ENCODE results near the gene SETD7.
"Not testable (repeated sequence)": the region's sequence is repeated elsewhere in the genome, so short reads cannot be mapped to it uniquely, and the experiment has no call there.

The SETD7 gene

DNA sequence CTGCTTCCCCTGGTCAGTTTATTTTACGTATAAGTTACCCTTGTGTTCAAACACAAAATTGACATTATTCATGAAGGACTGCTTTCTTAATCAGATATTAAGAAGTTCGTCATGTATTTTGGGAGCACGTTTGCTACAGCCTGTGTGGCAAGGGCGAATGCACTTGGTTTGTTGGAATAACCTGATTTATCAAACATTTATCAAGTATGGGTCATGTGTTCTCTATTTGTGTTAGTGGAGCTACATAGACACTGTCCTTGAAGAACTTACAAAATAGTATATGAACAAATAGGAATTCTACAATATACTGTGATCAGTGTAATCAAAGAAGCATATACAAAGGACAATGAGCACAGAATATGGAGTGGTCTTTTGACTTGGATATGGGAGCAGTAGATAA, 79.7 kb downstream of the SETD7 start:
- peaks cover 17% of the 10 kb centered on the region for H3K4me1 ChIP-seq (ENCODE audit: control insufficient read depth, insufficient read depth, low read length)
- H3K9ac ChIP-seq (ENCODE audit: low read length), result no peak overlapping the region
- no peak overlapping the region for H3K4me3 ChIP-seq (ENCODE audit: low read length)
- DNase-seq (ENCODE audit: low read depth), result no peak
- peaks cover 6% of the 10 kb centered on the region for H3K9me3 ChIP-seq (ENCODE audit: control insufficient read depth, low read length)
- H3K36me3 ChIP-seq (ENCODE audit: control insufficient read depth, insufficient read depth, low read length, severe bottlenecking), result peaks cover 12% of the 10 kb centered on the region
- no peaks in the 10 kb centered on the region for H3K27me3 ChIP-seq (replicated peaks; ENCODE audit: control insufficient read depth, insufficient read depth, low read length)

DNA sequence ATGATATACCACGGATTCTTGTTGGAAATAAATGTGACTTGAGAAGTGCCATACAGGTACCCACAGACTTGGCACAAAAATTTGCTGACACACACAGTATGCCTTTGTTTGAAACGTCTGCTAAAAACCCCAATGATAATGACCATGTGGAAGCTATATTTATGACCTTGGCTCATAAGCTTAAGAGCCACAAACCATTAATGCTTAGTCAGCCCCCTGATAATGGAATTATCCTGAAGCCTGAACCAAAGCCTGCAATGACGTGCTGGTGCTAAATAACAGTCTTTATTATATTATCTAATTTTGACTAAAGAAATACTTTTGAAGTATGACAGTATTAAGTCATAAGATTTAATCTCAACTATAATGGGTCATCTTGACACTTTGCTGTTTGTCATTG, 83.2 kb downstream of the SETD7 start:
- no peak overlapping the region for H3K4me3 ChIP-seq (ENCODE audit: low read length)
- H3K27me3 ChIP-seq (replicated peaks; ENCODE audit: control insufficient read depth, insufficient read depth, low read length), result no peaks in the 10 kb centered on the region
- H3K9ac ChIP-seq (ENCODE audit: low read length), result no peak overlapping the region
- H3K9me3 ChIP-seq (ENCODE audit: control insufficient read depth, low read length), result peaks cover 13% of the 10 kb centered on the region
- no peak for DNase-seq (ENCODE audit: low read depth)
- peaks cover 12% of the 10 kb centered on the region for H3K36me3 ChIP-seq (ENCODE audit: control insufficient read depth, insufficient read depth, low read length, severe bottlenecking)
- H3K4me1 ChIP-seq (ENCODE audit: control insufficient read depth, insufficient read depth, low read length), result peaks cover 10% of the 10 kb centered on the region

GRCh38 chr4:139470997-139471665, 84.9 kb downstream of the SETD7 start:
- H3K9me3 ChIP-seq (ENCODE audit: control insufficient read depth, low read length), result peaks cover 13% of the 10 kb centered on the region
- H3K9ac ChIP-seq (ENCODE audit: low read length), result no peak overlapping the region
- no peaks in the 10 kb centered on the region for H3K4me1 ChIP-seq (ENCODE audit: control insufficient read depth, insufficient read depth, low read length)
- no peak overlapping the region for H3K4me3 ChIP-seq (ENCODE audit: low read length)
- peaks cover 12% of the 10 kb centered on the region for H3K36me3 ChIP-seq (ENCODE audit: control insufficient read depth, insufficient read depth, low read length, severe bottlenecking)
- H3K27me3 ChIP-seq (replicated peaks; ENCODE audit: control insufficient read depth, insufficient read depth, low read length), result no peaks in the 10 kb centered on the region
- no peak for DNase-seq (ENCODE audit: low read depth)

DNA sequence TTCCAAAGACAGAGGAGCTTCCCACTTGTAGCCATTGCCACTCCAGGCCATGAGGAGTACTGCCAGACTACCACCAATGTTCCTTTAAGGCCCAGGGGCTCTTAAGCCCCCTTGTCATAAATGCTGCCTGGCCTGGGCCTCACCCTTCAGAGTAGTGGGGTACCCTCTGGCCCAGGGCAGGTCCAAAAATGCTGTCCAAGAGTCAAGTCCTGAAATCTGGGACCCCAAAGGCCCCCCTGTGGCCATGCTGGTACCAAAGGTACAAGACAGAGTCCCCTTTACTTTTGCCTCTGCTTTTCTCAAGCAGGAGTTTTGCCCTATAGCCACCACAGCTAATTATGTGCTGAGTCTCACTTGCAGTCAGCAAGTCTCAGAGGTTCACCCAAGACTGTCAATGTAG, 85.7 kb downstream of the SETD7 start:
- Histone ChIP-seq H3K36me3 (ENCODE audit: control insufficient read depth, insufficient read depth, low read length, severe bottlenecking) (peaks cover 12% of the 10 kb centered on the region), H3K4me1 (ENCODE audit: control insufficient read depth, insufficient read depth, low read length) (no peaks in the 10 kb centered on the region), H3K9ac (ENCODE audit: low read length) (no peak overlapping the region), H3K27me3 (replicated peaks; ENCODE audit: control insufficient read depth, insufficient read depth, low read length) (no peaks in the 10 kb centered on the region), H3K4me3 (ENCODE audit: low read length) (no peak overlapping the region), H3K9me3 (ENCODE audit: control insufficient read depth, low read length) (peaks cover 13% of the 10 kb centered on the region)
- no peak for DNase-seq (ENCODE audit: low read depth)

- H3K4me1 ChIP-seq (ENCODE audit: control insufficient read depth, insufficient read depth, low read length), result no peaks in the 10 kb centered on the region
- peaks cover 12% of the 10 kb centered on the region for H3K36me3 ChIP-seq (ENCODE audit: control insufficient read depth, insufficient read depth, low read length, severe bottlenecking)
- no peaks in the 10 kb centered on the region for H3K27me3 ChIP-seq (replicated peaks; ENCODE audit: control insufficient read depth, insufficient read depth, low read length)
- H3K9me3 ChIP-seq (ENCODE audit: control insufficient read depth, low read length), result peaks cover 13% of the 10 kb centered on the region
- no peak overlapping the region for H3K4me3 ChIP-seq (ENCODE audit: low read length)
- H3K9ac ChIP-seq (ENCODE audit: low read length), result no peak overlapping the region
- no peak for DNase-seq (ENCODE audit: low read depth)
Observed at GRCh38 chr4:139469869-139470268, 86.2 kb downstream of the SETD7 start.

DNA sequence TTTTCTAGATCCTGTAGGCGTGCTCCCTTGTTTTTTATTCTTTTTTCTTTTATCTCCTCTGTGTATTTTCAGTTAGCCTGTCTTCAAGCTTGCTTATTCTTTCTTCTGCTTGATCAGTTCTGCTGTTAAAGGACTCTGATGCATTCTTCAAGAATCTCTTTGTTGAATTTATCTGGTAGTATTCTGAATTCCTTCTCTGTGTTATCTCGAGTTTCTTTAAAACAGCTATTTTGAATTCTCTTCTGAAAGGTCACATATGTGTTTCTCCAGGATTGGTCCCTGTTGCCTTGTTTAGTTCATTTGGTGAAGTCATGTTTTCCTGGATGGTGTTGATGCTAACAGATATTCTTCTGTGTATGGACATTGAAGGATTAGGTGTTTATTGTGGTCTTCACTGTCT, 86.8 kb downstream of the SETD7 start:
- H3K4me3 ChIP-seq (ENCODE audit: low read length), result no peak overlapping the region
- no peaks in the 10 kb centered on the region for H3K27me3 ChIP-seq (replicated peaks; ENCODE audit: control insufficient read depth, insufficient read depth, low read length)
- no peaks in the 10 kb centered on the region for H3K4me1 ChIP-seq (ENCODE audit: control insufficient read depth, insufficient read depth, low read length)
- no peak for DNase-seq (ENCODE audit: low read depth)
- no peak overlapping the region for H3K9ac ChIP-seq (ENCODE audit: low read length)
- H3K9me3 ChIP-seq (ENCODE audit: control insufficient read depth, low read length), result peaks cover 13% of the 10 kb centered on the region
- H3K36me3 ChIP-seq (ENCODE audit: control insufficient read depth, insufficient read depth, low read length, severe bottlenecking), result peaks cover 12% of the 10 kb centered on the region

GRCh38 chr4:139468756-139469155, 87.3 kb downstream of the SETD7 start:
- H3K4me1 ChIP-seq (ENCODE audit: control insufficient read depth, insufficient read depth, low read length); DNase-seq (ENCODE audit: low read depth); H3K27me3 ChIP-seq (replicated peaks; ENCODE audit: control insufficient read depth, insufficient read depth, low read length); H3K4me3 ChIP-seq (ENCODE audit: low read length); H3K9ac ChIP-seq (ENCODE audit: low read length): not testable (repeated sequence)
- H3K36me3 ChIP-seq (ENCODE audit: control insufficient read depth, insufficient read depth, low read length, severe bottlenecking), result peaks cover 12% of the 10 kb centered on the region
- peaks cover 13% of the 10 kb centered on the region for H3K9me3 ChIP-seq (ENCODE audit: control insufficient read depth, low read length)

DNA sequence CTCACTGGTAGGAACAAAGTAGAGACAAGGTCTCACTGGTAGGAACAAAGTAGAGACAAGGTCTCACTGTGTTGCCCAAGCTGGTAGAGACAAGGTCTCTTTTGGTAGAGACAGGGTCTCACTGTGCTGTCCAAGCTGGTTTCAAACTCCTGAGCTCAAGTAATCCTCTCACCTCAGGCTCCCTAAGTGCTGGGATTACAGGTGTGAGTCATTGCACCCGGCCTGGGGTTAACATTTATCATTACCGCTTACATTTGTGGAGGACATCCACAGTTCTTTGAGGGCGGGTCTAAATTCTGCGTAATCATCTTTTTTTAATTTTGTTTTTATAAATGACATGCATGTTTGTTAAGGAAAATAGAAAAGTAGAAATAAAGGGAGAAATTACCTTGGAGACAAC, 90.1 kb downstream of the SETD7 start:
- Histone ChIP-seq H3K9me3 (ENCODE audit: control insufficient read depth, low read length) (peaks cover 8% of the 10 kb centered on the region), H3K27me3 (replicated peaks; ENCODE audit: control insufficient read depth, insufficient read depth, low read length) (no peaks in the 10 kb centered on the region), H3K4me3 (ENCODE audit: low read length) (no peak overlapping the region), H3K4me1 (ENCODE audit: control insufficient read depth, insufficient read depth, low read length) (no peaks in the 10 kb centered on the region), H3K36me3 (ENCODE audit: control insufficient read depth, insufficient read depth, low read length, severe bottlenecking) (no peaks in the 10 kb centered on the region), H3K9ac (ENCODE audit: low read length) (no peak overlapping the region)
- no peak for DNase-seq (ENCODE audit: low read depth)

- H3K36me3 ChIP-seq (ENCODE audit: control insufficient read depth, insufficient read depth, low read length, severe bottlenecking); H3K9me3 ChIP-seq (ENCODE audit: control insufficient read depth, low read length); H3K9ac ChIP-seq (ENCODE audit: low read length); DNase-seq (ENCODE audit: low read depth); H3K27me3 ChIP-seq (replicated peaks; ENCODE audit: control insufficient read depth, insufficient read depth, low read length); H3K4me1 ChIP-seq (ENCODE audit: control insufficient read depth, insufficient read depth, low read length); H3K4me3 ChIP-seq (ENCODE audit: low read length): not testable (repeated sequence)
Observed at GRCh38 chr4:139464512-139464911, 91.5 kb downstream of the SETD7 start.

- no peak for DNase-seq (ENCODE audit: low read depth)
- H3K36me3 ChIP-seq (ENCODE audit: control insufficient read depth, insufficient read depth, low read length, severe bottlenecking), result no peaks in the 10 kb centered on the region
Observed at GRCh38 chr4:139461022-139461628, 94.9 kb downstream of the SETD7 start.

DNA sequence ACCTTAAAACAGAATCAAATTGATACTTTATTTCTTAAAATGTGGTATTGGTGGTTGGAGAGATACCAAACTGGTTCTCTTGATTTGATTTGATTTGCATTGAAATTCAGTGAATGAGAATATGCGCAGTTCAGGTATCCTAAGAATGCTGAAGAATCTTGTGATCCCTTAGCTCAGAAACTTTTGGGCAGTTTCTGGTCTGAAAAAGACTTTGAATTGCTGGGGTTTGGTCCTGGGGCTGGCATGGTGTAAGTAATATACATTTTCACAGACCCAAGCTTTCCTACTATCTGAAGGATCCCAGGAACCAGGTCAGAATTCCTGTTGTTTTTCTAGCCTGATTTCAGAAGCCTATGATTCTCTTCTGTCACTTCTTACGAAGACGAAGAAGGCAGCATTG, 95.5 kb downstream of the SETD7 start:
- H3K4me1 ChIP-seq (ENCODE audit: control insufficient read depth, insufficient read depth, low read length), result peaks cover 27% of the 10 kb centered on the region
- no peak for DNase-seq (ENCODE audit: low read depth)
- H3K9me3 ChIP-seq (ENCODE audit: control insufficient read depth, low read length), result no peaks in the 10 kb centered on the region

More at GRCh38 chr4:139461022-139461628, 94.9 kb downstream of the SETD7 start:
- Histone ChIP-seq H3K9me3 (ENCODE audit: control insufficient read depth, low read length) (no peaks in the 10 kb centered on the region), H3K4me1 (ENCODE audit: control insufficient read depth, insufficient read depth, low read length) (peaks cover 22% of the 10 kb centered on the region), H3K27me3 (replicated peaks; ENCODE audit: control insufficient read depth, insufficient read depth, low read length) (no peaks in the 10 kb centered on the region), H3K9ac (ENCODE audit: low read length) (no peak overlapping the region), H3K4me3 (ENCODE audit: low read length) (no peak overlapping the region)

GRCh38 chr4:139458999-139459398, 97.0 kb downstream of the SETD7 start:
- H3K9ac ChIP-seq (ENCODE audit: low read length), result no peak overlapping the region
- H3K27me3 ChIP-seq (replicated peaks; ENCODE audit: control insufficient read depth, insufficient read depth, low read length), result no peaks in the 10 kb centered on the region
- H3K4me3 ChIP-seq (ENCODE audit: low read length), result no peak overlapping the region
- no peaks in the 10 kb centered on the region for H3K9me3 ChIP-seq (ENCODE audit: control insufficient read depth, low read length)
- peaks cover 36% of the 10 kb centered on the region for H3K4me1 ChIP-seq (ENCODE audit: control insufficient read depth, insufficient read depth, low read length)
- peak; percentile 7 for DNase-seq (ENCODE audit: low read depth)
- H3K36me3 ChIP-seq (ENCODE audit: control insufficient read depth, insufficient read depth, low read length, severe bottlenecking), result no peaks in the 10 kb centered on the region

More for the DNA sequence above, 95.5 kb downstream of the SETD7 start:
- Histone ChIP-seq H3K27me3 (replicated peaks; ENCODE audit: control insufficient read depth, insufficient read depth, low read length) (no peaks in the 10 kb centered on the region), H3K9ac (ENCODE audit: low read length) (no peak overlapping the region), H3K36me3 (ENCODE audit: control insufficient read depth, insufficient read depth, low read length, severe bottlenecking) (no peaks in the 10 kb centered on the region), H3K4me3 (ENCODE audit: low read length) (no peak overlapping the region)
